Measurements from ENCODE around the gene SLC39A9.

GRCh38 chr14:69353168-69353567 lies 45.3 kb upstream of the SLC39A9 start:
- TF ChIP-seq CTCF (IDR thresholded peaks at IDR 0.05 in 2 of 3, conservative IDR thresholded peaks at IDR 0.05 in 1 of 3; ENCODE audit: borderline replicate concordance in 1 of 3, insufficient read depth in 1 of 3, low read depth in 2 of 3, low read length in 2 of 3) (no peak), ELF1 (IDR thresholded peaks at IDR 0.05; ENCODE audit: borderline replicate concordance, low read depth) (no peak), POLR2A (IDR thresholded peaks at IDR 0.05; ENCODE audit: borderline replicate concordance, extremely low read depth, insufficient read depth, insufficient read length) (no peak), POLR2AphosphoS5 (IDR thresholded peaks at IDR 0.05; ENCODE audit: low read depth, low read length) (no peak)
